NCI-H2196 (cell line): Measurements from ENCODE around the gene RING1.
"Not testable (repeated sequence)": the region's sequence is repeated elsewhere in the genome, so short reads cannot be mapped to it uniquely, and the experiment has no call there.

Experiments
- DNase-seq: peaks from one replicate; lab custom pipeline; 2025; ENCODE audit not compliant: unreplicated experiment; lab: John Stamatoyannopoulos, UW

Gene RING1

DNA sequence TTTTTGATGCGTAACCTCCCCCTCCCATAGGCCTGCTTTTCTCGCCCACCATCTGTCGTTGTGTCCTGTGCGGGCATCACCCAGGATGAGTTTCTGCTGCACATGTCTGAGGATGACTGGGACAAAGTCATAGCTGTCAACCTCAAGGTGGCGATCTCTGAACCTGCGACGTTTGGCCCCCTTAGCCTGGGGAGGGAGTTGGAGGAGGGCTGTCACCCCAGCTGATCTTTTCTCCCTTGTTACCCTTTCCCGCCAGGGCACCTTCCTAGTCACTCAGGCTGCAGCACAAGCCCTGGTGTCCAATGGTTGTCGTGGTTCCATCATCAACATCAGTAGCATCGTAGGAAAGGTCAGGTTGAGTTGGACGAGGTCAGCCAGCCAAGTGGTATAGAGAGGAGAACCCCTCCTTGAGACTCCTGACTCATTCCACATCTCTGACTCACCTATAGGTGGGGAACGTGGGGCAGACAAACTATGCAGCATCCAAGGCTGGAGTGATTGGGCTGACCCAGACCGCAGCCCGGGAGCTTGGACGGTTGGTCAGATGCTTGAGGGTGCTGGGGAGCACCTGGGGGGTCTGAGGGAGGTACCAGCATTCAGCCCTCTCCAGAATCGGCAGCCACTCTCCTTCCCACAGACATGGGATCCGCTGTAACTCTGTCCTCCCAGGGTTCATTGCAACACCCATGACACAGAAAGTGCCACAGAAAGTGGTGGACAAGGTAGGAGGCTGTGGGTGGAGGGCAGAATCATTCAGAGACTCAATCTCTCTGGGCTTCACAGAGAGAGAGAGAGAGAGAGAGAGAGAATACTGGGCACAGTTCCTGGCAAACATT lies 2.9 kb upstream of the RING1 start:
- peak; percentile 37 for DNase-seq

DNA sequence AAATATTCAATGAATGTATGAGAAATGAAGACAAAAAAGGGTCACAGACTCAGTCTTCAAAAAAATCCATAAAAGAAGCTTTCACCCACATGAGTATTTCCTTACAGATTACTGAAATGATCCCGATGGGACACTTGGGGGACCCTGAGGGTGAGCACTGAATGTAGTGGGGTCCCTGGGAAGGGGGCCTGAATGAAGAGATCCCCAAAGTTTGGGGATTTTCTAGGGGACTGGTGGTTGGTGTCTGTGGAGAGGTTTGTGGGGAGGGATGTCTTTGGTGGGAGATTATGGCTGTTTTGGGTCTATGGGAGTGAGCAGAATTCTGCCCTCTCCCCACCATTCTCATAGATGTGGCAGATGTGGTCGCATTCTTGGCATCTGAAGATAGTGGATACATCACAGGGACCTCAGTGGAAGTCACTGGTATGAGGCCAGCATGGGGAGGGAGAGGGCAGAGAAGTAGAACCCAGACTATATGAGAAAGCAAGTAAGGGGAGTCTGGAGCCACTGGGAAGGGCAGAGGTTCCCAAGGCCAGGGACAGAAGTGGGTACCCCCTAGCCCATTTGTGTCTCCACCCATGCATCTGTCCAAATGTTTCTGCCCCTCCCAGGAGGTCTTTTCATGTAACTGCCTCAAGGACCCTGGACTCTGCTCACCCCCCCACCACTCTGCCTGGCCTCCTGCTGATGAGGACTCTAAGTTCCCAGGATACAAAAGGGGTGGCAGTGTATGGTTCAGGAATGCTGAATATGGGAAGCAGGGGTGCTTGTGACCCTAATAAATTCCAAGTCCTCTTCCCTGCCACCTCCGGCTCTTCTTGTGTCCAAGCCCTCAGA lies 2.1 kb upstream of the RING1 start:
- no peak for DNase-seq

DNA sequence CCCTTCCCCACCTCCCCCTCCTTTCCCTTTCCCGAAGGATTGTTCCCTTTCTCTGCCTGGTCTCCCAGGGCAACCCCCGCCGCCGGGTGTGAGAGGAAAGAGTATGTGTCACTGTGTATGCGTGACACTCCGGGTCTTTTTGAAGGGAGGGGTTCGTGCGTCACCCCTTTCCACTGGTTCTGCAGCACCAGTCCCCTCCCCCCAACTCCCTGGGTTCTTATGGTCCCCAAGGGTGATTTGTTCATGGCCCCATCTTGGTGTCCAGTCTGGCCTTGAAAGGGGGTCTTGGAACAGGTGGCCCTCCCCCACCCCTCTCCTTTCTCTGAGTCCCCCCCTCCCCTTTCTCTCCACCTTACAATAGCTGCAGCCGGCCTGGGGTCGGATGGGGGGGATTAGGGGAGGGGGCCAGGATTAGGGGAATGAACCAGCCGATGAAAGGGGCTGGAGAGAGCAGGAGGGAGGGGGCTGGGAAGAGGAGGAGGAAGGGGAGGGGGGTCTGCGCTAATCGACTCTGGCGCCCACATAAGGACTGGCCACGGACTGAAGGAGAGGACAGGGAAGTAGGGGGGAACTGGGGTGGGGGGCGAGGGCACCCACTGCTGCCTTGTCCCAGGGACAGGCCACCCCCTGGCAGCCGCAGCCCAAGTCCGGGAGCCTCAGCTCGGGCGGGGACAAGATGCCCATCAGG lies 1.3 kb upstream of the RING1 start:
- DNase-seq, result no peak

DNA sequence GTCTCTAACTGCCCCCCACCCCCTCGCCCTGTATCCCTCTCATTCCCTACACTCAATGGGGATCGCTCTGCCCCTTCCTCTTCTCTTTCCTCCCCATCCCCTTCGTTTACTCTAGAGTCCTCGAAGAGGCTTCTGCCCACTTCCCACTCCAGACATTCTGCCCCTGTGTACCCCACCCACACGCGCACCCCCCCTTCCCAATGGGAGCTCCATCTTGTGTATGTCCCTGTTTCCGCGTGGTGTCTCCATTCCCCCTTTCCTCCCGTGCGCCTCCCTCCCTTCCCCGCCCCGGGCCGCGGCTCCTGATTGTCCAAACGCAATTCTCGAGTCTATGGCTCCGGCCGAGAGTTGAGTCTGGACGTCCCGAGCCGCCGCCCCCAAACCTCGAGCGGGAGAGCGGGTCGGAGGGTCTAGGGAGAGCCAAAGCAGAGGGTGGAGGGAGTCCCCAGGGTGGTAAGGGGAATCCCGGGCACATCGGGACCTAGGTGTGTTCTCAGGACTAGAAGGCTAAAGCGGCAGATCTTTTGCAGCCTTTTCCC lies 679 bp upstream of the RING1 start:
- no peak for DNase-seq

DNA sequence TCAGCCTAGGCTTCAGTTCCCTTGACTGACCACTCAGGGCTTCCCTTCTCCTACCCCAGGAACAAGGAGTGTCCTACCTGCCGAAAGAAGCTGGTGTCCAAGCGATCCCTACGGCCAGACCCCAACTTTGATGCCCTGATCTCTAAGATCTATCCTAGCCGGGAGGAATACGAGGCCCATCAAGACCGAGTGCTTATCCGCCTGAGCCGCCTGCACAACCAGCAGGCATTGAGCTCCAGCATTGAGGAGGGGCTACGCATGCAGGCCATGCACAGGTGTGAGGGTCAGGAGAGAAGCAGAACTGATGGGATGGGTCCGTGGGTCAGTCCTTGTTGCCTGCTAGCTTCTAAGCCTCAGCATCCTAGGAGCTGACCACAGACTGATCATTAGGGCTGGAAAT lies 1.6 kb downstream of the RING1 start:
- DNase-seq, result no peak

DNA sequence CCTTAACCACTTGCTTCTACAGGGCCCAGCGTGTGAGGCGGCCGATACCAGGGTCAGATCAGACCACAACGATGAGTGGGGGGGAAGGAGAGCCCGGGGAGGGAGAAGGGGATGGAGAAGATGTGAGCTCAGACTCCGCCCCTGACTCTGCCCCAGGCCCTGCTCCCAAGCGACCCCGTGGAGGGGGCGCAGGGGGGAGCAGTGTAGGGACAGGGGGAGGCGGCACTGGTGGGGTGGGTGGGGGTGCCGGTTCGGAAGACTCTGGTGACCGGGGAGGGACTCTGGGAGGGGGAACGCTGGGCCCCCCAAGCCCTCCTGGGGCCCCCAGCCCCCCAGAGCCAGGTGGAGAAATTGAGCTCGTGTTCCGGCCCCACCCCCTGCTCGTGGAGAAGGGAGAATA lies 2.8 kb downstream of the RING1 start:
- no peak for DNase-seq

DNA sequence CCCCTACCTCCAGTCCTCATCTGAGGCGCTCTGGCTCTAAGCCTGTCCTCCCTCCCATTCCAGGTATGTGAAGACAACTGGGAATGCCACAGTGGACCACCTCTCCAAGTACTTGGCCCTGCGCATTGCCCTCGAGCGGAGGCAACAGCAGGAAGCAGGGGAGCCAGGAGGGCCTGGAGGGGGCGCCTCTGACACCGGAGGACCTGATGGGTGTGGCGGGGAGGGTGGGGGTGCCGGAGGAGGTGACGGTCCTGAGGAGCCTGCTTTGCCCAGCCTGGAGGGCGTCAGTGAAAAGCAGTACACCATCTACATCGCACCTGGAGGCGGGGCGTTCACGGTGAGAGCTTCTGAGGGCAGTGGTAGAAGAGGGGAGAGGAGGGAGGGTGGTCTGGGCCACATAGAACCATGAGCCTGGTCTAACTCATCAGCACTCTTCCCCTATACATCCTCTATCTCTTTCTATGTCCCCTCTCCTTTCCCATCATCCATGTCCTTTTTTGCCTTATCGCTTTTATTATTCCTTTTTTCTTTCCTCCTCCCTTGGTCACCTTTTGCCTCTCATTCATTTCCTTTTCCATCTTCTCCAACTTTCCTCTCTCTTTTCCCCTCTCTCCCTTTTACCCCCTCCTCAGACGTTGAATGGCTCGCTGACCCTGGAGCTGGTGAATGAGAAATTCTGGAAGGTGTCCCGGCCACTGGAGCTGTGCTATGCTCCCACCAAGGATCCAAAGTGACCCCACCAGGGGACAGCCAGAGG lies 3.5 kb downstream of the RING1 start:
- DNase-seq, result no peak

DNA sequence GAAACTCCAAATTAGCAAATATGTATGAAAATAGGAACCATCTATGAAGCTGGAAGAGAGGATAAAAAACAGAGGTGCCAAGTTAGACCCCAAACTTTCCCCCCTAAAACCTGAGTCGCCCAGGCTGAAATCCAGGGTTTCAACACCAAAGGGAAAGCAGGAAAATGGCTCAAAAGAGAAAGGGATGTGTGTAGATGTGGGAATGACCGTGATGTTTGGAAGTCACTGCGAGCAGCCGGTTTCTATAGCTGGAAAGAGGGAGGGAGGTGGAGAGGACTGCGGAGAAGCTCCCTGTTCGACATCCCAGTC lies 4.5 kb downstream of the RING1 start:
- no peak for DNase-seq

DNA sequence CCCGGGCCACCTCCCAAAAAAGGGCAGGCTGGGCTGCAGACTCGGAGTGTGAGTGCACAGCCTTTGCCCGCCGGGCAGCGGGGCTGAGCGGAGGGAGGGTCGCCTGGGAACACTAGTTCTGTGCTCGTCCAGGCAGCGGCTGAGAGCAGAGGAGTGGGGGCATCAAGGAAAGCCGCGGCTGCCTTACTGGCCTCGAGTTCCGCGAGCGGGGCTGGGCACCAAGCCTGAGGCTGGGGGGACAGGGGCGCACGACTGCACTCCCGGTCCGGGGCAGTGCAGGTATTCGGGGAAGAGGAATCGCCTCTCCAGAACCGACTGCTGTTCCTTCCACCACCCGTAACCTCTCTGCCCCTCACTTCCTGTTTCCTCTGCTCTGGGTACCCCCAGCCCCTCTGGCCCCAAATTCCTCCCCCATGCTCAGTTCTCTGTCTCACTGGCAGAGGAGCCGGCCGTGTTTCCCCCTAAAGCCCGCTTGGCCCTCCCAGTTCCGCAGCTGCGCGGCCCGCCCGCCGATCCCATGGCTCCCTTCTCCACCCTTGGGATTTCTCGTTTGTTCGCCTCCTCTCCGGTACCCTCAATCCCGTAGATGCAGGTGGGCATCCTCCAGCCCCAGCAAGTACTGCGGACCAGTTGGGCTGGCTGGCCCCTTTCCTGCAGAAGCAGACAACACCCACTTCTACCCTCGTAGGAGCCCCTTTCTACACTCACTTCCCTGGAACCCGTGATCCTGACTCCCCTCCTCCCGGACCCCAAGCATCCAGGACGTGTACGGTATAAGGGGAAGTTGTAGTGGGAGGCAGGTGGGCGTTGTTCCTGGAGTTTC lies 5.1 kb downstream of the RING1 start:
- no peak for DNase-seq

DNA sequence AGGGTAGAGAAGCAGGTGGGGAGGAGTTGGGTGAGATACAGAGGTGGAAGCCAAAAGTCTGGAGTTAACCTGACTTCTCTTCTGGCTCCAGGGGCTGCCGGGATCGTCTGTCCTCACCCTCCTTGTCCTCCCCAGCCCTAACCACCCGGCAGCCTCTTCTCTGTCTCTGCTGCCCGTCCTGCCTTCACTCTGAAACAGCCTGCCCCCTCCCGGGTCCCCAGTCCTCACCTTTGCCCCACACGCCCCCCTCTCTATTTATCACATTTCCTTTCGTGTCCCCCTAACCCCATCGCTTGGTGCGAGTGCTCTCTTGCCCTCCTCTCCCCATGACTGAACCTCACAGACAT lies 5.7 kb downstream of the RING1 start:
- no peak for DNase-seq

DNA sequence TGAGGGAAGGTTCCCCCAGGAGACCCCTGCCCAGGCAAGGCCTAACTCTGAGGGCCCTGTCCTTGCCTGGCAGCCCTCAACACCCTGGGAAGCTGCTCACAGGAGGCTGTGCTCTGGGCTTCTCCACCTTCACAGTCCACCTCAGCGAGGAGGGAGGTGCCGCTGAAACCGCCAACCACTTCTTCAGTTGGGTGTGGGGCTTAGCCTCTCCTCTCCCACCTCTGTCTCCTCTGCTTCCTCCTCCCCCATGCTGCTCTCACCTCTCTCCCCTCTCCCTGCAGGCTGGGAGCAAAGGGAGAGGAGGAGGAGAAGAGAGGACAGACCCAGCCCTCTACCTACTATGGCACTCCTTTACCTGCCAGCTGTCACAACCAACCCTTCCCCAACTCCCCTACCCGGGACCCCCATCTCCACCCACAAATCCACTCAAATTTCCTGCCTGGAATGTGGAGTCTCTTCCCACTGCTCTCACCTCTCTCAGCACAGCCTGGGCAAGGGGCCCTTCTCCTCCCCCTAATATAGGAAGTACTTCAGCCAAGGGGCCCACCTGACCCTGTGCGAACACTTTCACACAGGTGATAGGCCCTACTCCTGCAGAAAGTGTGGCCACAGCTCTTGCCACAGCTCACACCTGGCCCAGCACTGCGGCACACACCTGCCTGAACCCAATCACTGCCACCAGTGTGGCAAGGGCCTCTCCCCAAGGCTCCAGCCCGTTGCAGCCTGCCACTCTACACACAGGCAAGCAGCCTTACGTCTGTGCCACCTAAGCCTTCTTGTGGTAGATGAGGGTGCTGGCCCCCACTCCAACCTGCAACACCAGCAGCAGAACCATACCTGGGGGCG lies 7.2 kb downstream of the RING1 start:
- DNase-seq, result no peak

DNA sequence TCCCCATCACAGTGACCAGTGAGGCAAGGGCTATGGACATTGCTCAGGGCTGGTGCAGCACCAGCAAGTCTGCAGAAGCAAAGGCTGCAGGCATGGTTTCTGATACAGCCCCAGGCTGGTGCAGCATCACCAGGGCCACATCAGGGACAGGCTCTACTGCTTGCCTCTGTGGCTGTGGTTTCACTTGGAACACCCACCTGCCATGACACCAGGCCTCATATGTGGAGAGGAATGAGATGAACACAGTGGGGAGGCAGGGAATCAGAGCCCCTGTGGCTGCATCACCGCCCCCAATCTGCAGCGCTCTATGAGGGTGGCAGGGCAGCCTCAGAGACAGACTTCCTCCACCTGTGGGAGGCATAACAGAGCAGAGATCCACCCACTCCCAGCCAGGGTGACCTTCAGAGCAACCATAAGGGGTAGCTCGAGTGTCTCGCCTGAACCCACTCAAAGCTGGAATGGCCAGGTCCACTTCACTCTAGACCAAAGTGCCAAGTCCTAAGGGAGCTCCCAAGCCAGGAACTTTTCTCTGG lies 7.9 kb downstream of the RING1 start:
- DNase-seq, result no peak

DNA sequence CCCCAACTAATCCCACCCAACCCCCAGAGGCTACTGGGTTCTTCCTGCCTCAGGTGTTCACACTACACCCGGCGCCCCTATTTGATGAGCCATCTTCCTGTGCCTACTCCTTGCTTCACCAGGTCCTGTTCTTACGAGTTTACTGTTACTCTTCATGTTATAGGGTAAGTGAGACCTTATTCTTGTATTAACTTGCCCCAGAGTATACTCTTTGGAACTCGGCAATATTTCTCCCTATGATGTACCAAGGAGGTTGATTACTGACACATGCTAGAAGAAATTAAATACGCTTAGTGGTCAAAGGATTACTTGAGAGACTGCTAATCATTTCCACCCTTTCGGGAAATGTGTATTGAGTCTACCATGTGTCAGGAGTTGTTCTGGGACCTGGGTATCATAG lies 8.9 kb downstream of the RING1 start:
- no peak for DNase-seq

DNA sequence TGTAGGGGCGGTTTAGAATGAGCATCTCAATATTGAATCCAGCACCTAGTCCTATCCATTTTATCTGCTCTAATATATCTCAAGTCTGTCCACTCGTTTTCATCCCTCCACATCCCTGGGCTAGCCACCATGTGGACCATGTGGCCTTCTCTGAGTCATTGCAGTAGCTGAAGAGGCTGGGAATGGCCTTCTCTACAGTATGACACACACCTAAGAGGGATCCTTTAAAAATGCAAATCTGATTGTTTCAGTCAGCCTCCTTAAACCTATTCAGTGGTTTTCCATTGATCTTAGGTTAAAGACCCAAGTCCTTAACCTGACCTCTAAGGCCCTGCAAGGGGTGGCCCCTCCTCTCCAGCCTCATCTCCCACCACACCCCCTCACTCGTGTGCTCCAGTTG lies 9.4 kb downstream of the RING1 start:
- DNase-seq, result no peak

DNA sequence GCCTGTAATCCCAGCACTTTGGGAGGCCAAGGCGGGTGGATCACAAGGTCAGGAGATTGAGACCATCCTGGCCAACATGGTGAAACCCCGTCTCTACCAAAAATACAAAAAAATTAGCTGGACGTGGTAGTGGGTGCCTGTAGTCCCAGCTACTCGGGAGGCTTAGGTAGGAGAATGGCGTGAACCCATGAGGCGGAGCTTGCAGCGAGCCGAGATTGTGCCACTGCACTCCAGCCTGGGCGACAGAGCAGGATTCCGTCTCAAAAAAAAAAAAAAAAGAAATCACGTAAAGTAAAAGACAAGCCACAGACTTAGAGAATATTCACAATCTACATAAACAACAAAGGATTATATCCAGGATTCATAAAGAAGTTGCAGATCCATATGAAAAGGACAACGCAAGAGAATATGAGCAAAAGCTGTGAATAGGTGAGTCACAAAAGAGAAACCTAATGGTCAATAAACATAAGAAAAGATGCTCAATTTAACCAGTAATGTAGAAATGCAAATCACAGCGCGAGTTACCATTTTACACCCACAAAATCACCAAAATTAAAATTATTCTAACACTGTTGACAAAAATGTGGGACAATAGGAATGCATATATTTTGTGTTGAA lies 18.3 kb downstream of the RING1 start:
- DNase-seq, result not testable (repeated sequence)

DNA sequence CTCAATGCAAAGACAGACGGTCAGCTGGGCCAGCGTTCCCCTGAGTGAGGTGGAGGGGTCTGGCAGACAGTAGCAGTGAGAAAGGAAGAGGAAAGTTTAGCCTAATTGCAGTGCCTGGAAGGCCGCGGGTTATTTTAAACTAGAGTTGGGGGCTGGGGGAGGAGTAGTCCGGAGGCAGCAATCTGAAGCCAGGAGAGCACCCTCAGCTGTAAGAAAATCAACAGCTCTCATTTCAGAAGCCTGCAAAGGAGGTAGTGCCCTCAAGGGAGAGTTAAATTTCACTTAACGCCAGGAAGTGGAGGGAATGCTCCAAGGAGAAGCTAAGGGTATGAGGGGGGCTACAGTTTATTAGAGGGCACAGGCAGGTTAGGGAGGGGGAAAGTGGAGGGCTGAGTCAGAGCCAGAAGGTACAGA lies 26.9 kb downstream of the RING1 start:
- DNase-seq, result no peak

DNA sequence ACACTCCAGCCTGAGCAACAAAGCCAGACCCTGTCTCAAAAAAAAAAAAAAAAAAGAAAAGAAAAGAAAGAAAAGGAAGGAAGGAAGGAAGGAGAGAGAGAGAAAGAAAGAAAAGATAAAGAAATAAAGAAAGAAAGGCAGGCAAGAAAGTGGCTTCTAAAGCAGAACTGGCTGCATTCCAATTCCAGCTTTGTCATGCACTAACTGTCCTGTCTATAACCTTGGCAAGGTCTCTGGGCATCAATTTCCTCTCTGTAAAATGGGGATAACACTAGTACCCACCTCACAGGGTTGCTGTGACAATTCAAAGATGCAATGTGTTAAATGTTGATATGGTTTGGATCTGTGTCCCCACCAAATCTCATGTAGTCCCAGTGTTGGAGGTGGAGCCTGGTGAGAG lies 28.0 kb downstream of the RING1 start:
- DNase-seq, result no peak

DNA sequence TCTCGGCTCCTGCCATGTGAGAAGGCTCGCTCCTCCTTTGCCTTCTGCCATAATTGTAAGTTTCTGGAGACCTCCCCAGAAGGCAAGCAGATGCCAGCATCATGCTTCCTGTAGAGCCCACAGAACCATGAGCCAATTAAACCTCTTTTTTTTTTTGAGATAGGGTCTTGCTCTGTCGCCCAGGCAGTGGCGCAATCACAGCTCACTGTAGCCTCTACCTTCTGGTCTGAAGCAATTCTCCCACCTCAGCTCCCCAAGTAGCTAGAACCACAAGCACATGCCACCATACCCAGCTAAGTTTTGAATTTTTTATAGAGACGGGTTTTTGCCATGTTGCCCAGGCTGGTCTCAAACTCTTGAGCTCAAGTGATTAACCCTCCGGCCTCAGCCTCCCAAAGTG lies 28.6 kb downstream of the RING1 start:
- DNase-seq, result no peak

DNA sequence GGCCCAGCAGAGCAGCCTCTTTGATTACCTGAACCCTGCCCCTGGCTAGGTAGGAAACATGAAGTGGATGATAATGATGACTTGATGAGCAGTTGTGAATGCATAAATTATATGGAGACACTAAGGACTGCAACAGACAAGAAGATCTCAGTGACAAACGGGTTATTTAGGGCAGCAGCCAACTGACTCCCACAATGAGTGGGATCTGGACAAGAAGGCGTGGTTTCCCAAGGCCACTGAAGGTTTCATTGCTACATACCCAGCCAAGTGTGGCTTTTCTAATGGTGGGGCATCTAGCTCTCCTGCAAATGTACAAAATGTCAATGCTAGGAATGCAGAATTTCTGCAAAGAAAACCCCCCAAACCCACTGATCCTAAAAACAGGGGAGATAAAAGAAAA lies 29.4 kb downstream of the RING1 start:
- no peak for DNase-seq
